Lung (tissue), 12 donors: ENCODE data around the gene SYT8. TPM values are rescaled to one million over a fixed set of nuclear protein-coding genes. Genes with fewer than 3 reads are reported as not detected.

ENCODE experiments used
- ATAC-seq: fragments of 200-7000 bp; cut with Tn5 transposase; one replicate; pipeline ENCODE4 v1.9.1; 2020; ENCODE audit warnings: moderate number of reproducible peaks; ENCODE audit not compliant: insufficient read depth, low FRiP score
- DNase-seq, 3 donors: peaks; one replicate each; pipeline ENCODE4 v3.0.0-alpha.2; 2013 to 2017
- H3K27ac ChIP-seq, 2 donors: one replicate each; pipeline ENCODE4 v1.5.1; 2013; ENCODE audit warnings: mild to moderate bottlenecking in 2 of 2, moderate library complexity in 2 of 2, control low read depth in 1 of 2, inconsistent platforms in 1 of 2, low read depth in 1 of 2, low read length in 1 of 2
- H3K27me3 ChIP-seq, 3 donors: one replicate each; pipeline ENCODE4 v1.5.1; 2013; ENCODE audit warnings: low read length in 2 of 3; ENCODE audit not compliant: control insufficient read depth in 3 of 3, insufficient read depth in 3 of 3
- H3K36me3 ChIP-seq, 4 donors: one replicate each; pipeline ENCODE4 v1.5.1; 2013; ENCODE audit warnings: low read length in 4 of 4, mild to moderate bottlenecking in 1 of 4, moderate library complexity in 1 of 4; ENCODE audit not compliant: control insufficient read depth in 4 of 4, insufficient read depth in 4 of 4
- H3K4me1 ChIP-seq, 5 donors: one replicate each; pipeline ENCODE4 v1.5.1; 2013; ENCODE audit warnings: low read length in 5 of 5, mild to moderate bottlenecking in 2 of 5, moderate library complexity in 1 of 5; ENCODE audit not compliant: control insufficient read depth in 5 of 5, insufficient read depth in 5 of 5
- H3K4me3 ChIP-seq: one replicate; pipeline ENCODE4 v1.5.1; 2013; ENCODE audit warnings: mild to moderate bottlenecking, control low read depth, moderate library complexity
- H3K9ac ChIP-seq, 2 donors: one replicate each; pipeline ENCODE4 v1.5.1; 2013; ENCODE audit warnings: low read length in 2 of 2, control low read depth in 1 of 2; ENCODE audit not compliant: insufficient read depth in 1 of 2
- H3K9me3 ChIP-seq, 4 donors: one replicate each; pipeline ENCODE4 v1.5.1; 2013; ENCODE audit warnings: low read length in 3 of 4, mild to moderate bottlenecking in 1 of 4, moderate library complexity in 1 of 4; ENCODE audit not compliant: control insufficient read depth in 4 of 4, insufficient read depth in 3 of 4
- WGBS, 2 donors: extraction: QIAGEN DNeasy Blood & Tissue Kit; methylation state at CpG; one replicate each; pipeline ENCODE4 v1.1.7; 2013; 5-methylcytosine and 5-hydroxymethylcytosine counted together
- polyA plus RNA-seq, 2 donors: library from polyadenylated mRNA; stranded (reverse); fragments of 200-250 nt; gene quantifications; one replicate each; pipeline ENCODE4 v1.2.1, GENCODE V29; 2013
- total RNA-seq, 2 donors: library from RNA; depleted of rRNA in 1 of 2; stranded (reverse); fragments of >200 nt in 1 of 2; gene quantifications; one replicate each; pipeline ENCODE4 v1.2.1, GENCODE V29; 2014 to 2021
- TF ChIP-seq, protein P1 (sequence below): IDR thresholded peaks from 2 replicates; pipeline ENCODE4 v1.5.1; 2012; ENCODE audit warnings: mild to moderate bottlenecking; ENCODE audit errors: control extremely low read depth, extremely low read depth
- donor health status: control.
- donor health status: control.
- donor health status: Bipolar disorder and iron deficiency.
- donor health status: healthy.
- donor health status: DM: yes; HTN: yes; CAD: no.

Gene SYT8
- total and polyA plus RNA-seq, 4 donors, result 2.7 to 40.6 (median 16.9) TPM

DNA sequence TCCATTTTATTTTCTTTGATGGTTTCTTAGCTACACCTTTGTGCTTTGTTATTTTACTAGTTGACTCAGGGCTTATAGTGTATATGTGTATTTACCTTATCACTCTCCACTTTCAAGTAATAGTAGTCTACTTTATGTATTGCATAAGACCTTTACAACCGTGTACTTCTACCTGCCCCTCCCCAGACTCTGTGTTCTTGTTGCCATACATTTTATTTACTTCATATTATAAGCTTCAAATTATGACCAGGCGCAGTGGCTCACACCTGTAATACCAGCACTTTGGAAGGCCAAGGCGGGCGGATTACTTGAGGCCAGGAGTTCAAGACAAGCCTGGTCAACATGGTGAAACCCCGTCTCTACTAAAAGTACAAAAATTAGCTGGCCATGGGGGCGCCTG, 42.9 kb upstream of the SYT8 start:
- no peak overlapping the region for H3K9ac ChIP-seq
- H3K4me3 ChIP-seq, result no peak overlapping the region
- no peaks in the 10 kb centered on the region for H3K9me3 ChIP-seq
- WGBS, 2 donors, result 83 to 85% methylated on average over 6 of the region's 6 CpGs
- ATAC-seq (no peak), DNase-seq (no peak)
- H3K4me1 ChIP-seq, result no peaks in the 10 kb centered on the region
- TF ChIP-seq, protein P1, sequence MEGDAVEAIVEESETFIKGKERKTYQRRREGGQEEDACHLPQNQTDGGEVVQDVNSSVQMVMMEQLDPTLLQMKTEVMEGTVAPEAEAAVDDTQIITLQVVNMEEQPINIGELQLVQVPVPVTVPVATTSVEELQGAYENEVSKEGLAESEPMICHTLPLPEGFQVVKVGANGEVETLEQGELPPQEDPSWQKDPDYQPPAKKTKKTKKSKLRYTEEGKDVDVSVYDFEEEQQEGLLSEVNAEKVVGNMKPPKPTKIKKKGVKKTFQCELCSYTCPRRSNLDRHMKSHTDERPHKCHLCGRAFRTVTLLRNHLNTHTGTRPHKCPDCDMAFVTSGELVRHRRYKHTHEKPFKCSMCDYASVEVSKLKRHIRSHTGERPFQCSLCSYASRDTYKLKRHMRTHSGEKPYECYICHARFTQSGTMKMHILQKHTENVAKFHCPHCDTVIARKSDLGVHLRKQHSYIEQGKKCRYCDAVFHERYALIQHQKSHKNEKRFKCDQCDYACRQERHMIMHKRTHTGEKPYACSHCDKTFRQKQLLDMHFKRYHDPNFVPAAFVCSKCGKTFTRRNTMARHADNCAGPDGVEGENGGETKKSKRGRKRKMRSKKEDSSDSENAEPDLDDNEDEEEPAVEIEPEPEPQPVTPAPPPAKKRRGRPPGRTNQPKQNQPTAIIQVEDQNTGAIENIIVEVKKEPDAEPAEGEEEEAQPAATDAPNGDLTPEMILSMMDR, result no peak
- no peaks in the 10 kb centered on the region for H3K36me3 ChIP-seq
- peaks cover 0 to 3% (median 3%) of the 10 kb centered on the region in 3 donors for H3K27me3 ChIP-seq
- H3K27ac ChIP-seq, result no peak overlapping the region

DNA sequence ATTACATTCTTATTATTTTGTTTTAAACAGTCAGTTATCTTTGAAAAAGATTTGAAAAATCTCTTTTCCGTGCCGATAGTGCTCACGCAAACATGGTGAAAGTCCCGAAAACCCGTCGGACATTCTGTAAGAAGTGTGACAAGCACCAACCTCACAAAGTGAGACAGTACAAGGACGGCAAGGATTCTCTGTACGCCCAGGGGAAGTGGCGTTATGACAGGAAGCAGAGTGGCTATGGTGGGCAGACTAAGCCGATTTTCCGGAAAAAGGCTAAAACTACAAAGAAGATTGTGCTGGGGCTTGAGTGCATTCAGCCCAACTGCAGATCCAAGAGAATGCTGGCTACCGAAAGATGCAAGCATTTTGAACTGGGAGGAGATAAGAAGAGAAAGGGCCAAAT, 42.3 kb upstream of the SYT8 start:
- no peak for ATAC-seq
- no peak overlapping the region for H3K27ac ChIP-seq

DNA sequence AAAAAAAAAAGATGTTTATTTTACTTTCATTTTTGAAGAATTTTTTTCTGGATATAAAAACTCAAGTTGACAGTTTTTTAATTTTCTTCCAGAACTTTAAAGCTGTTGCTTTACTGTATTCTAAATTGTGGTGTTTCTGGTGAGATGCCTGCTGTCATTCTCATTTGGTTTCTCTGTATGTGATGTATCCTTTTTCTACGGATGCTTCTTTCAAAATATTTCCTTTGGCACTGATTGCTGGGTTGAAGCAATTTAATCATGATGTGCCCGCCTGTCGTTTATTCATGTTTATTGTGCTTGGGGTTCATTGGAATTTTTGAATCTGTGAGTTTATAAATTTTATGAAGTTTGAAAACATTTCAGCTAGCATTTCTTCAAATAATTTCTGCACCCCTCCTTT, 41.7 kb upstream of the SYT8 start:
- no peaks in the 10 kb centered on the region for H3K36me3 ChIP-seq
- DNase-seq, result no peak
- no peak overlapping the region for H3K4me3 ChIP-seq
- no peak overlapping the region for H3K9ac ChIP-seq
- 34 to 46% methylated on average over 3 of the region's 3 CpGs for WGBS, 2 donors
- no peak overlapping the region for H3K27ac ChIP-seq
- H3K27me3 ChIP-seq, result peaks cover 0 to 4% (median 3%) of the 10 kb centered on the region in 3 donors
- no peaks in the 10 kb centered on the region for H3K9me3 ChIP-seq
- ATAC-seq, result no peak
- TF ChIP-seq, protein P1, result no peak
- H3K4me1 ChIP-seq, result no peaks in the 10 kb centered on the region

More for the DNA sequence above, 42.3 kb upstream of the SYT8 start:
- Histone ChIP-seq H3K9ac (no peak overlapping the region), H3K4me1 (no peaks in the 10 kb centered on the region), H3K36me3 (no peaks in the 10 kb centered on the region), H3K4me3 (no peak overlapping the region), H3K27me3 (peaks cover 0 to 4% (median 3%) of the 10 kb centered on the region in 3 donors), H3K9me3 (no peaks in the 10 kb centered on the region)
- TF ChIP-seq, protein P1, result no peak
- no peak for DNase-seq
- 50 to 65% methylated on average over 12 of the region's 12 CpGs for WGBS, 2 donors

DNA sequence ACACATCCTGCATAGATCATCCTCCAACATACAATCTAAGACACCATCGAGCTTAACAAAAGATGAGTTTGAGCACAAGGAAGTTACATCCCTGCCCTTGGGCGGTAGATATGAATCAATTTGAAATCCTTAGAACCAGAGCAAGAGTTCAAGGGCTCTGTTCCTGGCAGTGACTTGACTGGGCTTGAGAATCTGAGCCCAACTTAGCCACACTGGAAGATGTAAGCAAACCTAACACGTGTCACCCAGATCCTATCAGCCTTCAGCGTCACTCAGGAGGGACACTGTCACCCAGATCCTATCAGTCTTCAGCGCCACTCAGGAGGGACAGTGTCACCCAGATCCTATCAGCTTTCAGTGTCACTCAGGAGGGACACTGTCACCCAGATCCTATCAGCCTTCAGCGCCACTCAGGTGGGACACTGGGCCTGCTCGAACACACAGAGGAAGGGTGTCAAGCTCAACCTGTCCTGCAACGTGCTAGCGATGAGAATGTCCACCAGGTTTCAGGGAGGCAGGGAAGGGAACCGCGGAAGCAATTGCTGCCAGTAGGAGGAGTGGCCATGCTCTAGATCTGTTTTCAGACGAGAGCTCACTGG, 38.3 kb upstream of the SYT8 start:
- DNase-seq, result no peak
- Histone ChIP-seq H3K9me3 (no peaks in the 10 kb centered on the region), H3K9ac (no peak overlapping the region), H3K36me3 (no peaks in the 10 kb centered on the region), H3K27me3 (peaks cover 0 to 4% (median 3%) of the 10 kb centered on the region in 3 donors), H3K4me1 (no peaks in the 10 kb centered on the region), H3K4me3 (no peak overlapping the region), H3K27ac (no peak overlapping the region)
- no peak for ATAC-seq
- TF ChIP-seq, protein P1, result no peak
- 70 to 85% methylated on average over 12 of the region's 12 CpGs for WGBS, 2 donors
